Activated B cell treated with CpG ODN at 0.5 μM for 24 hours (primary cell): ENCODE data around the gene MPDZ. TPM values are rescaled to one million over a fixed set of nuclear protein-coding genes. Genes with fewer than 3 reads are reported as not detected.

Source experiments
- ATAC-seq: fragments of 200-7000 bp; cut with Tn5 transposase; one replicate; pipeline ENCODE4 v1.10.0; 2021; ENCODE audit warnings: low read depth, mild to moderate bottlenecking, moderate library complexity
- CTCF ChIA-PET: fragments of 350-600 bp; sonication (Branson Sonifier 250); formaldehyde crosslinking; loops from one replicate; lab custom pipeline; 2021; ENCODE audit warnings: antibody characterized with exemption; lab: Charles Lee
- POLR2A ChIA-PET: fragments of 350-600 bp; sonication (Branson Sonifier 250); formaldehyde crosslinking; loops from one replicate; lab custom pipeline; 2021; ENCODE audit warnings: antibody characterized with exemption; lab: Charles Lee
- DNase-seq: peaks from one replicate; pipeline ENCODE4 v3.0.0; 2022
- H3K27ac Mint-ChIP-seq: one replicate; pipeline ENCODE4 v1.8.0; 2020; ENCODE audit warnings: mixed read lengths
- H3K27me3 Mint-ChIP-seq: one replicate; pipeline ENCODE4 v1.8.0; 2021; ENCODE audit warnings: mixed read lengths
- H3K36me3 Mint-ChIP-seq: one replicate; pipeline ENCODE4 v1.8.0; 2021; ENCODE audit warnings: low read depth, mixed read lengths
- H3K4me1 Mint-ChIP-seq: one replicate; pipeline ENCODE4 v1.8.0; 2021; ENCODE audit warnings: mixed read lengths
- H3K4me3 Mint-ChIP-seq: one replicate; pipeline ENCODE4 v1.8.0; 2020; ENCODE audit warnings: mild to moderate bottlenecking, mixed read lengths
- H3K9me3 Mint-ChIP-seq: one replicate; pipeline ENCODE4 v1.8.0; 2020; ENCODE audit warnings: mixed read lengths
- intact Hi-C: fragments of 100-400 bp; cut with micrococcal nuclease; formaldehyde crosslinking; loops from one replicate; pipeline ENCODE4 v1.15.1; 2024
- total RNA-seq: library from RNA; stranded (reverse); gene quantifications from 2 replicates; pipeline ENCODE4 v1.2.3, GENCODE V29; 2022
- TF ChIP-seq, protein P1 (sequence below): fragments of 200-600 bp; IDR thresholded peaks from one replicate; pipeline ENCODE4 v1.8.0; 2022; ENCODE audit warnings: antibody characterized with exemption, mild to moderate bottlenecking

Gene MPDZ
- total RNA-seq, 1 donor from 2014 or later: not detected

DNA sequence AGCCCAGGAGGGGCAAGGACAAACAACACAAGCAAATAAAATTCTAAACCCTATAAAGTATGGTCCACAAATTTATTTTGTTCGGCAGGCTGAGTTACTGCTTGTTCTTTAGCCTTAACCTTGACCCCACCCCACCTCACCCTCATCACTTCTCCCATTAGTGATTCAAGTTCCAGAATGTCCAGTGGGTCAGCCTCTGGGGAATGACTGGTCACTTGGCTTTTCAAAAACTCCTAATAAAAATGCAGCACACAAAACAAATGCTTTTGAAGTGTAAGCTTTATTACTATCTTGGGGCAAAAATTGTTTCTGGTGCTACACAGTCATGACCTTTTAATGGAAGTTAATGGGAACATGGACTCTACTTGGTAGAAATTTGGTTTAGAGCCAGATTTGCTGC is 142.1 kb downstream of the MPDZ start:
- Mint-ChIP-seq H3K9me3 (no peaks in the 10 kb centered on the region), H3K27me3 (no peaks in the 10 kb centered on the region), H3K4me1 (no peaks in the 10 kb centered on the region), H3K4me3 (no peak overlapping the region), H3K36me3 (no peaks in the 10 kb centered on the region), H3K27ac (no peak overlapping the region)
- CTCF ChIA-PET: no interaction called here
- ATAC-seq (no peak), DNase-seq (no peak)
- intact Hi-C loops: no loop called here
- POLR2A ChIA-PET: no interaction called here
- TF ChIP-seq, protein P1, sequence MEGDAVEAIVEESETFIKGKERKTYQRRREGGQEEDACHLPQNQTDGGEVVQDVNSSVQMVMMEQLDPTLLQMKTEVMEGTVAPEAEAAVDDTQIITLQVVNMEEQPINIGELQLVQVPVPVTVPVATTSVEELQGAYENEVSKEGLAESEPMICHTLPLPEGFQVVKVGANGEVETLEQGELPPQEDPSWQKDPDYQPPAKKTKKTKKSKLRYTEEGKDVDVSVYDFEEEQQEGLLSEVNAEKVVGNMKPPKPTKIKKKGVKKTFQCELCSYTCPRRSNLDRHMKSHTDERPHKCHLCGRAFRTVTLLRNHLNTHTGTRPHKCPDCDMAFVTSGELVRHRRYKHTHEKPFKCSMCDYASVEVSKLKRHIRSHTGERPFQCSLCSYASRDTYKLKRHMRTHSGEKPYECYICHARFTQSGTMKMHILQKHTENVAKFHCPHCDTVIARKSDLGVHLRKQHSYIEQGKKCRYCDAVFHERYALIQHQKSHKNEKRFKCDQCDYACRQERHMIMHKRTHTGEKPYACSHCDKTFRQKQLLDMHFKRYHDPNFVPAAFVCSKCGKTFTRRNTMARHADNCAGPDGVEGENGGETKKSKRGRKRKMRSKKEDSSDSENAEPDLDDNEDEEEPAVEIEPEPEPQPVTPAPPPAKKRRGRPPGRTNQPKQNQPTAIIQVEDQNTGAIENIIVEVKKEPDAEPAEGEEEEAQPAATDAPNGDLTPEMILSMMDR: no peak

DNA sequence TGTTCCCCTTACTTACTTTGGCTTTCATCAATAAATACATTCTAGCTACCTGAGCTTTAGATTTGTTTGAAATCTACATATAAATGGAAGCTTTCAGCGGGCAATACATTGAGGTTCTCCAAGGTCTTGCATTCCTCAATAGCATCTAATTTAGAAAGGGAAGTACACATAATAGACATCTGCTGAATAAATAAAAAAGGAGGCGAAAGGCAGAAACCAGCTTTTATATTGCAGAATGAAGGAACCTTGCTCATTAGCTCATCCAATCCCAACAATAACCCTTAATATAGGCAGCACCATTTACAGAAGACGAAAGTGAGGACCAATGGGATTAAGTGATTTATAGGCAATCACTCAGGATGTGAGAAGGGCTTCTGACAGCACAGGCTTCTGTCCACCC is 147.5 kb downstream of the MPDZ start:
- ATAC-seq: no peak
- POLR2A ChIA-PET: no interaction called here
- CTCF ChIA-PET: no interaction called here

DNA sequence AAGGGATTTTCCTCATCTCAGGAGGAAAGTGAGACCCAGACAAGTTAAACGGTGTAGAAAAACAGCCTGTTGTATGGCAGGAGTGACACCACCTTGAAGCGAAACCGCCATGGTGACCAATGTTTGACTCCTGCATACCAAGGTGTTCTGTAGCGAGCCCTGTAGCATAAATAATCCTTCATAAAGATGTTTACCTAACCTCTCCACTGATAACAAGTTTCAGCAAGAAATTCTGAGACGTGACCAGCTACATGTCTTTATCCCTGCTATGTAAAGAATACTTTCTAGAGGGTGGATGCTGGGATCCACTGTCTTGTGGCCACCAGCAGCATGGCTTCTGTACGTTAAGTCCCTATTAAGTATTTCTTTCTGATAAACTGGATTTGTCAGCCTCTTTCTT is 148.1 kb downstream of the MPDZ start:
- Mint-ChIP-seq H3K9me3 (no peaks in the 10 kb centered on the region), H3K4me3 (no peak overlapping the region), H3K27ac (no peak overlapping the region), H3K36me3 (no peaks in the 10 kb centered on the region), H3K27me3 (no peaks in the 10 kb centered on the region), H3K4me1 (no peaks in the 10 kb centered on the region)
- POLR2A ChIA-PET: no interaction called here
- ATAC-seq (no peak), DNase-seq (no peak)
- CTCF ChIA-PET: no interaction called here
- TF ChIP-seq, protein P1: no peak
- intact Hi-C loops: no loop called here

More for the DNA sequence above, 147.5 kb downstream of the MPDZ start:
- no peak for DNase-seq
- TF ChIP-seq, protein P1: no peak
- H3K9me3 Mint-ChIP-seq: no peaks in the 10 kb centered on the region
- H3K27me3 Mint-ChIP-seq: no peaks in the 10 kb centered on the region
- H3K4me1 Mint-ChIP-seq: no peaks in the 10 kb centered on the region
- H3K27ac Mint-ChIP-seq: no peak overlapping the region
- intact Hi-C loops: no loop called here
- no peaks in the 10 kb centered on the region for H3K36me3 Mint-ChIP-seq
- no peak overlapping the region for H3K4me3 Mint-ChIP-seq

DNA sequence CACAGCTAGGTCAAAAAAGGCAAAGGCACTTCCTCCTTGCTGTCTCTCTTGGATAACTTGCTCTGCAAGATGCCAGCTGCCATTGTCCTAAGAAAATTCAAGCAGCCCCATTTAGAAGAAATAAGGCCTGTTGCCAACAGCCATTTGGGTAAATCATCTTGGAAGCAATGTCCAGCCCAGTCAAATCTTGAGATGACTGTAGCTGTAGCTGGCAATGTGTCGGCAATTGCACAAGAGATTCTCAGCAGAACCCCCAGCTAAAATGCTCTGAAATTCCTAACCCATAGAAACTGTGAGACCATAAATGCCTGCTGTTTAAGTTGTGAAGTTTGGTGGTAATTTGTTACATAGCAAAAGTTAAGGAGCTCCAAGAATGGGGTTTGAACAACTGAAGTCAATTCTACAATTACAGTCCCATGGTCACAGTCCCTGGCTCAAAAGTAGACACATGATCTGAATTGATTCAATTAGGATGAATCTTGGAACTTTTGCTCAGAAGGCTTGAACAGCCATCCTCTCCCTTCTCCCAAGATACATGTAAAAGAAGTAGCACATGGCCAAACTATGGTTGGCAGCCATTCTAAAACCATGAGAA is 151.1 kb downstream of the MPDZ start:
- Mint-ChIP-seq H3K27me3 (no peaks in the 10 kb centered on the region), H3K36me3 (no peaks in the 10 kb centered on the region), H3K27ac (no peak overlapping the region), H3K9me3 (no peaks in the 10 kb centered on the region), H3K4me1 (no peaks in the 10 kb centered on the region), H3K4me3 (no peak overlapping the region)
- ATAC-seq (no peak), DNase-seq (no peak)
- ChIA-PET POLR2A (no interaction called here), CTCF (no interaction called here)
- intact Hi-C loops: no loop called here
- TF ChIP-seq, protein P1: no peak

DNA sequence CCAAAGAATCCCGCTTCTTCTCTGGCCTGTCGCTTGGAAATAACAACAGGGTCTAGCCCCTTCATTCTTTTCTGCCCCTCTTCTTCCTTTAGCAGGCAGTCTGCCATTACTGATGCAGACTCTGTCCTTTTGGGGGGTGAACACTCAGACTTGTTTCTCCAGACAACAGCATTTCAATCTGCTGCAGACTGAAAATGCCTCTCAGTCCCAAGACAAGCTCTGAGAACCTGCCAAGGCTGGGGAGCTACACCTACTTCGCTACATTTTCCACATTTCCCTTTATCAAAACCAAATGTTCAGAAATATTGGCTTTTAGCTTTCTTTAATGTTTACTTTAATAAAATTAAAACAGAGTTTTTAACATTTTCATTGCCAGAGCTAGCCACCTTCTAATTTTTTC is 152.4 kb downstream of the MPDZ start:
- Mint-ChIP-seq H3K27me3 (no peaks in the 10 kb centered on the region), H3K27ac (no peak overlapping the region), H3K4me1 (no peaks in the 10 kb centered on the region), H3K36me3 (no peaks in the 10 kb centered on the region), H3K4me3 (no peak overlapping the region), H3K9me3 (no peaks in the 10 kb centered on the region)
- no peak for ATAC-seq
- TF ChIP-seq, protein P1: no peak
- ChIA-PET POLR2A (no interaction called here), CTCF (no interaction called here)
- intact Hi-C loops: no loop called here
- no peak for DNase-seq
